Measurements from ENCODE around the gene CHST11.

CHST11 gene

GRCh38 chr12:104689635-104690034, 232.9 kb downstream of the CHST11 start:
- DNase-seq (ENCODE audit: low read depth in 3 of 3, low spot score in 1 of 3) = no peak

DNA sequence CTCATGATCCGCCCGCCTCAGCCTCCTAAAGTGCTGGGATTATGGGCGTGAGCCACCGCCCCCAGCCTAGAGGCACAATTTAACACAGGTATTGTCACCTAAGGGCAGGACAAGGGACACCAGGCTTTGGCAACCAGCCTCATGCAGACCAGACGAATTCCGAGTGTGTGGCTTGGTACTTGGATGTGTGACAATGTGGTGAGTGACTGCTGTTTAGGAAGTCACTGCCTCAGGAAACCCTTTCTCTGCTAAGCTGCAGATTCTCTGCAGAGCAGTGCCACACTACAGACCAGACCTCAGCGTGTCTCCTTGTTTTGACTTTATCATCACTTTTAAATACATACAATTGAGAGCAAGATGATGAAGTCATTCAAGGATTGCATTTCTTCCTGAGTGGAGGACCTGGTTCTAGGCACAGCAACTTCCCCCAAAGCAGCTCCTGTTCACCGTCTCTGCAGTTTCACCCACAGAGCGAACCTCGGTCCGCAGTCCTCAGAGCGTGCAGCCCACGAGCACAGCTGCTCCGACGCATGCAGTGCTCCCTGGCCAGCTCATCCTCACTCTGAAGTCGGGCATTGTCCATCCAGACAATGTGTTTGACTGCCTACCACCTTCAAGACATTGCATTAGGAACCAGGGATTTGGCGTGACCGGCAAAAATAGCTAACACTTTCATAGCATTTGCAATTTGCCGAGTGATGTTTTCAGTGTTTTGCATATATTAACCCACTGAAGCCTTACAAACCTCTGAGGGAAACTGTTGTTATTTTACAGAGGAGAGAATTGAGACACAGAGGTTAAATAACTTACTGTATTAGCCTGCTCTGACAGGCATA, 235.2 kb downstream of the CHST11 start:
- DNase-seq (ENCODE audit: low read depth in 3 of 3, low spot score in 1 of 3) = no peak

- no peak for DNase-seq (ENCODE audit: low read depth in 3 of 3, low spot score in 1 of 3)
Measured at GRCh38 chr12:104692557-104693218, 235.9 kb downstream of the CHST11 start.

DNA sequence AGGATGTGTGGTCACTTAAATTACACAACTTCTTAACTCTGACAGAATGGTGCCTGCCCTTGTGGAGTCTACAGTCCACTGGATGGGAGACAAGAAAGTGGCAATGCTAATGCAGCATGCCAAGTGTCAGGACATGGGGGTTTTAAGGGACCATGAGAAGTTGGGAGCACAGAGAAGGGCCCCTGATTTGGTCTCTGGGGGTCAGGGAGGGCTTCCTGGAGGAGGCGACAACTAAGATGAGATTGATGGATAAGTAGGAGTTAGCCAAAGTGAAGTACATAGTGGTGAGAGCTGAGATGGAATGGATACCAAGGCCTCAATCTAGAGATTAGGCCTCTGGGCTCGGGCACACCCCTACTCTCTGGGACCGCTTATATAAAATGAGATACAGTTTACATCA, 236.7 kb downstream of the CHST11 start:
- DNase-seq (ENCODE audit: low read depth in 3 of 3, low spot score in 1 of 3) = no peak

GRCh38 chr12:104694161-104694560, 237.4 kb downstream of the CHST11 start:
- no peak for DNase-seq (ENCODE audit: low read depth in 3 of 3, low spot score in 1 of 3)

- no peak for DNase-seq (ENCODE audit: low read depth in 3 of 3, low spot score in 1 of 3)
Measured at GRCh38 chr12:104694711-104695110, 238.0 kb downstream of the CHST11 start.

GRCh38 chr12:104695453-104696148, 238.9 kb downstream of the CHST11 start:
- DNase-seq (ENCODE audit: low read depth in 3 of 3, low spot score in 1 of 3) = peak; percentile 21 to 53 (median 24)

DNA sequence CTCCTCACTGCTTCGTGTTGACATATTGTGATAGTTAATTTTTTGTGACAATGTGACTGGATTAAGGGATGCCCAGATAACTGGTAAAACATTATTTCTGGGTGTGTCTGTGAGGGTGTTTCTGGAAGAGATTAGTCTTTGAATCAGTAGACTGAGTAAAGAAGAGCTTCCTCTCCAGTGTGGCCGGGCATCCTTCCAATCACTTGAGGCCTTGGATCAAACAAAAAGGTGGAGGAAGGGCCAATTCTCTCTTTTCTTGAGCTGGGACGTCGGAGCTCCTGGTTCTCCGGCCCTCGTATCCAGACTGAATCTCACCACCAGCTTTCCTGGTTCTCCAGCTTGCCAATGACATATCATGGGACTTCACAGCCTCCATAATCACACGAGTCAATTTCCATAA, 240.4 kb downstream of the CHST11 start:
- no peak for DNase-seq (ENCODE audit: low read depth in 3 of 3, low spot score in 1 of 3)

DNA sequence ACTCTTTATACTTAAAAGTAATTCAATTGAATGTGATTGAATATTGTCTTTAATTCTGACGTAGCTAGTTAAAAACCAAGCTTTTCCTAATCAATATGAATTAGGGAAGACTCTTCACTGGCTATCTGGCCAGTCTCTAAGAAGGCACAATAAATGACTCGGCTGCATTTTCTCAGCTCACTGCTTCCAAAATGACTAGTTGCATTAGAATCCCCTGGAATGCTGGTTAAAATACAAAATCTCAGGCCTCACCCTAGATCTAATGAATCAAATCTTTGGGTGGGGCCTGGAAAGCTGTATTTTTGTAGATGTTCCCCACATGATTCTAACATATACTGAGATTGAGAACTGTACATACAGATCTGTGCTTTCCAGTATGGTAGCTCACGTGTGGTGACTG, 242.1 kb downstream of the CHST11 start:
- no peak for DNase-seq (ENCODE audit: low read depth in 3 of 3, low spot score in 1 of 3)

DNA sequence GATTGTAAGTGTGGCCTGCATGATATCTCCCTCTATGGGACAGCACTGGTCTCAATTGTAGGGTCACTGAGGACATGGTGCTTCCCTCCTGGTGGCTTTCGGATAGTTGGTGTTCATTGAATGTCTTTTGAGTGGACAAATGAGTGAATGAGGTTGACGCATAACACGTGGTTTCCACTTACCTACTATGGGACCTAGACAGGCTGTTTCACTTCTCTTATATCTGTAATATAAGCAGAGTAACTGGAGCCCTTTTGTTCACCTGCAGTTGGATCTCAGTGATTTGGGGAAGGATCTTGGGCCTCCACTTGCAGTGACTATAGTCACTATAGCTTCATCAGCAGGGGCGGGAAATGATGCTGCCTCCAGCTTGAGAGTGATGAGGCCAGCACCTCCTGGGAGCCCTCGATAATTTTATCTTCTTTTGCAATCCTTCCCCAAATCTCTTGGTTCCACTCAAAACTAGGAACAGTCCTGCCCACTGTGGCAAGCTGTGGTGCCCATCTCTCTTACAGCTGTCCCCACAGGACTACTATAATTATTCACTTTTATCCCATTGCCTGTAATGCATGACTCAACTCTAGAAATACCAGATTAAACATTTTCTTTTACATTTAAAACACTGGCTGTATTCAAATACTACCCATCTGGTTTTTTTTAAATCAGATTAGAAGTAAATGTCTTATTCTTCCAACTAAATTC, 242.9 kb downstream of the CHST11 start:
- DNase-seq (ENCODE audit: low read depth in 3 of 3, low spot score in 1 of 3) = no peak

- no peak for DNase-seq (ENCODE audit: low read depth in 3 of 3, low spot score in 1 of 3)
Measured at GRCh38 chr12:104700324-104700723, 243.6 kb downstream of the CHST11 start.

GRCh38 chr12:104701301-104701700, 244.6 kb downstream of the CHST11 start:
- no peak for DNase-seq (ENCODE audit: low read depth in 3 of 3, low spot score in 1 of 3)

- no peak for DNase-seq (ENCODE audit: low read depth in 3 of 3, low spot score in 1 of 3)
Measured at GRCh38 chr12:104701756-104702155, 245.0 kb downstream of the CHST11 start.

DNA sequence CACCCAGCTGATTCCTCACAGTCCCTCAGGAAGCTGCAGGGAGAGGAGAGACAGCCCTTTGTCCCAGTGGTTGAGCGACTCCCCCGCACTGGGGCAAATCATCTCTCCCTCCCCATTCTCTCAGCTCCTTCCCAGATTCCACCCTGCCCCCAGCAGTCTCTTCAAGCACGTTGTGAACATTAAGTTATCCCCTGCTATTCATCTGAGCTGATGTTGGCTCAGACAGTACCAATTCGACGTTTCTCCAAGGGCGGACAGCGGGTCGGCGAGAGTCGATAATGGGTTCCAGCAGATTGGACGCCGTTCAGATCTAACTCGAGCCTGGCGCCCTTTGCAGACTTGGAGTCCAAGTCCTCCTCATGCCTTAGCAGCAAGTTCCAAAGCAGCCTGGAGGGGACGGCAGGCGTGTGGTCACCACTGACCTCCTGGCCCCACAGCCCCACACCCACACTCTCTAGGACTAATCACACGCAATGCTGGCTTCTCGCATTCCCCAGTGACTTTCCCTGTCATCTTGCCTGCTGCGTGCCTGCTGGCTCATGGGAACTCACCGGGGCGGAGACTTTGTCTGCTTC, 245.9 kb downstream of the CHST11 start:
- no peak for DNase-seq (ENCODE audit: low read depth in 3 of 3, low spot score in 1 of 3)

DNA sequence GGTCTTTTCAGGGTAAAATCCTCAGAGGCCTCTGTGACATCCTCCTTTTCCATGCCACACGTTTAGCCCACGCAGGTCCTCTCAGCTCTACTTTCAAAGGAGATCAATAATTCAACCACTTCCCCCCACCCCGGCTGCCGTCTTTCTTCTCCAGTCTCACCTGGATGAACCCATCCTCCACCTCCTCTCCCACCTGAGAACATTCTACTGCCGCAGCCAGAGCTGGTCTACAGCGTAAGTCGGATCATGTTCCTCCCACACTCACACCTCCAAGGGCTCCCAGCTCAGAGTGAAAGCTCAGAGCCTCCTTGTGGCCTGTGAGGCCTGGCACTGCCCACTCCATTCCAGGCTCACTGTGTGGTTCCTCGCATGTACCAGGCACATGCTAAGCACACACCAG, 246.6 kb downstream of the CHST11 start:
- DNase-seq (ENCODE audit: low read depth in 3 of 3, low spot score in 1 of 3) = no peak

DNA sequence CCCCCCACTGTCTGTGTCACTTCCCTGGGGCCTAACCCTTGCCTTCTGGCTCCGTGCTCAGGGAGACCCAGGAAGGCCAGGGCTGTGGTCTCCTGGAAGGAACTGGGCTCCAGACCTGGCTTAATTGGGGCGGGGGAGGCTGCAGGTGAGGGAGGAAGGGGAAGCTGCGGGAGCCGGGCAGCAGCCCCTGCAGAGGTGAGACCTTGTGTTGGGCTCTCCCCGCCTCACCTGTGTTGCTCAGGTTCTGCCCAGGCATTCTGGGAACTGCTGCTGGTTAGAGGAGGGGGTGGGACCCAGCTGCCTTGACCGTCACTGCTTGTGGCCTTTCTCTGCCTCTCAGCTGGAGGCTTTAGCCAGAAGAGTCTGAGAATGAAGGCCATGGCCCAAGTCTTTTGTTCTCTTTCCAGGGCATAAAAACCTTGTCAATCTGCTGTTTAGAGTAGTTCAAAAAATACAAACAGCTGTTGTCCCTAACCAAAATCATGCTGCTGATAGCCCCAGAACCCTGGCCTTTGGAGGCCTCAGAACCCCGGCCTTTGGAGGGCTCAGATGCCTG, 247.6 kb downstream of the CHST11 start:
- DNase-seq (ENCODE audit: low read depth in 3 of 3, low spot score in 1 of 3) = no peak

DNA sequence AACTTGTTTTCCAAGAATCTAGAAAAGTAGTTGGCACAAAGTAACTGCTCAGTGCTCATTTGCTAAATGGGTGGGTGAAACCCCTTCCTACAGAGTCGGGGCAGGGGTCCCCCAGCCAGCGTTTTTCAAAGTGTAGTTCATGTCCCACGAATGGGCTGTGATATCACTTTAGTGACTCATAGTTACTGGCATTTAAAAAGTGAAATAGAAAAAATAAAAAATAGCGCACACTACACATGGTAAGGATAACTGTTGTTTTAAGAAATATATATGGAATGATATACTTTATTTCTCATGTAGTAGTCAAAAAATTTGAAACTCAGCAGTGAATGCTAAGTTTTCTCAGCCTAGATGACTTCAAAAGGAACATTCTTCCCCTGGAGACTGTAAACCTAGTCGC, 250.4 kb downstream of the CHST11 start:
- DNase-seq (ENCODE audit: low read depth in 3 of 3, low spot score in 1 of 3) = no peak

DNA sequence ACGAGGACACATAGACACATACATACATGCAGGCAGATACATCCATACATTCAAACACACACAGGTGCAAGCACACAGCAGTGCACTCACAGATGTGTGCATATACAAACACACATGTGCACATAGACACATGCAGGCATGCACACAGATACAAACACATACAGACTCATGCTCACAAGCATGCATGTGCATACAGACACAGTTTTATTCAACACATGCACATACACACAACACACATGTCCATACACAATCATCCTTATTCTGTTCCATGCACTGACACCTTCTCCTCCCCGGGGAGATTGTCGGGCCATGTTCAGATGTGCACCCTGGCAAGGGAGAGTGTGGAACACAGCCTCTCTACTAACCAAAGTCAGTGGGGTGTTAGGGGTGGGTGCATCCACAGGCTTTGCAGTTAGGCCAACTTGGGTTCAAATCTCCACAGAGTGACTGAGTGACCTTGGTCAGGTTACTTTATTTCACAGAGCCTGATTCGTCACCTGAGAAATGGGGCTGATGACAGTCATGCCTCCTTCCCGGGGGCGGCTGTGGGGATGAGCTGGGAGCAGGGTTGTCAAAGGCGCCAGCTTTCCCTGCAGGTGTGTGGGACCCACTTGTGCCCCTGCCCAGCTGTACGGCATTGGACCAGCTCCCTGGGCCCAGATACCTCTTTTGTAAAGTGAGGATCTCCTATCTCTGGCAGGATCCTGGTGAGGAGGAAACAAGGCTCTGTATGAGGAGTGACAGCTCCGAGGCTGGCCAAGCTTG, 251.2 kb downstream of the CHST11 start:
- DNase-seq (ENCODE audit: low read depth in 3 of 3, low spot score in 1 of 3) = no peak

DNA sequence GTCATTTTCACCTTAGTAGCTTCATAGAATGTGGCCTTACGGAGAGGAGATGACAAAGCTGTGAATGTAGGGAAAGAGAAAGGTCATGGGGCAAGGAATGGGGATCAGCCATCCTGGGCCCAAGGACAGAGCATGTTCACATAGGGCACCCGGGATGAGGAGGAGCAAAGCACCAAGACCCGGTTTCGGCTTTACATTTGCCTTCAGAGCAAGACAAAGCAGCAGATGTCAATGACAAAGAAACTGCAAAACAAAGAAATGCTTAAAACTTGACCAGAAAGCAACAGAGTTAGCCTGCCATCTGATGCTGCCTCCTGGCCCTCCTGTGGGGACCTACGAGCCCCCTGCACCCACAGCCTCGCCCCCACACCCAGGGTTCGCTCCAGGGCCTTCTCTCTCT, 252.1 kb downstream of the CHST11 start:
- DNase-seq (ENCODE audit: low read depth in 3 of 3, low spot score in 1 of 3) = no peak

Data from stimulated activated CD4-positive, alpha-beta T cell treated with anti-CD3 and anti-CD28 coated beads, TNF-alpha, amount 100 ng/mL, for 1 hour (primary cell).